Measurements from ENCODE around the gene MAIP1.

Gene MAIP1

GRCh38 chr2:199992296-199992695 lies 36.9 kb downstream of the MAIP1 start:
- no peak for DNase-seq

- no peak for DNase-seq
Measured at GRCh38 chr2:199994371-199994770, 39.0 kb downstream of the MAIP1 start.

GRCh38 chr2:199994896-199995295 lies 39.5 kb downstream of the MAIP1 start:
- DNase-seq: no peak

- DNase-seq: no peak
Measured at GRCh38 chr2:199997296-199997695, 41.9 kb downstream of the MAIP1 start.

- no peak for DNase-seq
Measured at GRCh38 chr2:199999166-199999565, 43.8 kb downstream of the MAIP1 start.

GRCh38 chr2:200000444-200001163 lies 45.2 kb downstream of the MAIP1 start:
- no peak for DNase-seq

- DNase-seq: no peak
Measured at GRCh38 chr2:200003444-200003843, 48.1 kb downstream of the MAIP1 start.

- DNase-seq: no peak
Measured at GRCh38 chr2:200005675-200006074, 50.3 kb downstream of the MAIP1 start.

- DNase-seq: no peak
Measured at GRCh38 chr2:200007306-200007705, 51.9 kb downstream of the MAIP1 start.

- DNase-seq: no peak
Measured at GRCh38 chr2:200012401-200012800, 57.0 kb downstream of the MAIP1 start.

All from NCI-H1694 (cell line).